Endodermal cell (in vitro differentiated cells): ENCODE measurements around the gene LEMD3. TPM values are rescaled to one million over a fixed set of nuclear protein-coding genes. Genes with fewer than 3 reads are reported as not detected.

Source experiments
- DNase-seq: peaks from one replicate; pipeline ENCODE4 v3.0.0-alpha.2; 2017
- H3K27ac ChIP-seq: 2 replicates; pipeline ENCODE4 v1.5.1; 2013; ENCODE audit warnings: mild to moderate bottlenecking, low read depth, low read length, moderate library complexity
- H3K27me3 ChIP-seq: 2 replicates; pipeline ENCODE4 v1.6.1; 2013; ENCODE audit warnings: mild to moderate bottlenecking, low read length, moderate library complexity; ENCODE audit not compliant: insufficient read depth, control insufficient read depth, poor library complexity, severe bottlenecking
- H3K36me3 ChIP-seq: 2 replicates; pipeline ENCODE4 v1.7.0; 2013; ENCODE audit warnings: mild to moderate bottlenecking, low read length, moderate library complexity; ENCODE audit not compliant: control insufficient read depth, insufficient read depth
- H3K4me1 ChIP-seq: one replicate; pipeline ENCODE4 v1.7.0; 2013; ENCODE audit warnings: low read length; ENCODE audit not compliant: control insufficient read depth, insufficient read depth
- H3K4me3 ChIP-seq: 2 replicates; pipeline ENCODE4 v1.5.1; 2013; ENCODE audit warnings: mild to moderate bottlenecking, low read length, moderate library complexity
- H3K9ac ChIP-seq: 2 replicates; pipeline ENCODE4 v1.6.1; 2013; ENCODE audit warnings: mild to moderate bottlenecking, low read length, moderate library complexity; ENCODE audit not compliant: poor library complexity, severe bottlenecking; ENCODE audit errors: extremely low read depth
- H3K9me3 ChIP-seq: 2 replicates; pipeline ENCODE4 v1.6.1; 2013; ENCODE audit warnings: mild to moderate bottlenecking, low read length, moderate library complexity; ENCODE audit not compliant: control insufficient read depth
- H3K27ac Mint-ChIP-seq: 2 replicates; pipeline ENCODE4 v1.8.0; 2020; ENCODE audit warnings: mixed read lengths
- H3K27me3 Mint-ChIP-seq: 2 replicates; pipeline ENCODE4 v1.8.0; 2021; ENCODE audit warnings: mild to moderate bottlenecking, mixed read lengths; ENCODE audit not compliant: insufficient read depth
- H3K36me3 Mint-ChIP-seq: 2 replicates; pipeline ENCODE4 v1.8.0; 2020; ENCODE audit warnings: low read depth, mixed read lengths
- H3K4me1 Mint-ChIP-seq: 2 replicates; pipeline ENCODE4 v1.8.0; 2020; ENCODE audit warnings: mixed read lengths
- H3K4me3 Mint-ChIP-seq: 2 replicates; pipeline ENCODE4 v1.8.0; 2020; ENCODE audit warnings: mild to moderate bottlenecking, moderate library complexity, mixed read lengths
- H3K9me3 Mint-ChIP-seq: 2 replicates; pipeline ENCODE4 v1.8.0; 2020; ENCODE audit warnings: mild to moderate bottlenecking, mixed read lengths
- CTCF ChIP-seq: fragments of 200-600 bp; sonication (generic); conservative IDR thresholded peaks from 2 replicates; pipeline ENCODE4 v1.5.0; 2021; ENCODE audit warnings: antibody characterized with exemption, mild to moderate bottlenecking
- WGBS, 2 experiments: methylation state at CpG; one replicate each; pipeline versions ENCODE4 v1.1.5 to v1.1.7; 2013; ENCODE audit warnings: missing lambda C conversion rate in 2 of 2, mixed read lengths in 1 of 2; ENCODE audit not compliant: insufficient coverage in 1 of 2, insufficient read length in 1 of 2; 5-methylcytosine and 5-hydroxymethylcytosine counted together
- total RNA-seq, 2 donors: library from RNA; stranded (reverse); fragmentation: NEBNext Ultra II Directional in 1 of 2; extraction: Animal tissue kit (Norgen Biotek cat#: 25700) in 1 of 2; gene quantifications; 2 replicates in 1 of 2; 3 replicates in 1 of 2; pipeline ENCODE4 v1.2.1, GENCODE V29; 2021

Gene LEMD3
- total RNA-seq, 2 donors from 2014 or later, result 35.8 to 37.3 TPM

- Mint-ChIP-seq H3K9me3 (peaks cover 4% of the 10 kb centered on the region), H3K4me1 (peaks cover 13% of the 10 kb centered on the region), H3K4me3 (peak overlapping the region; percentile 96), H3K27me3 (peaks cover 26% of the 10 kb centered on the region), H3K27ac (peak overlapping the region; percentile 100), H3K36me3 (no peaks in the 10 kb centered on the region)
- no peak overlapping the region for H3K27ac ChIP-seq
- peaks cover 11% of the 10 kb centered on the region for H3K36me3 ChIP-seq
- H3K4me1 ChIP-seq, result no peaks in the 10 kb centered on the region
- no peaks in the 10 kb centered on the region for H3K9me3 ChIP-seq
- H3K9ac ChIP-seq, result no peak overlapping the region
- no peak for DNase-seq
- H3K27me3 ChIP-seq, result no peaks in the 10 kb centered on the region
- TF ChIP-seq CTCF, result no peak
- 50 to 56% methylated on average over 9 to 10 of the region's 11 CpGs for WGBS, 2 experiments
- H3K4me3 ChIP-seq, result peak overlapping the region; percentile 94
Observed at GRCh38 chr12:65168681-65169319, 583 bp upstream of the LEMD3 start.

DNA sequence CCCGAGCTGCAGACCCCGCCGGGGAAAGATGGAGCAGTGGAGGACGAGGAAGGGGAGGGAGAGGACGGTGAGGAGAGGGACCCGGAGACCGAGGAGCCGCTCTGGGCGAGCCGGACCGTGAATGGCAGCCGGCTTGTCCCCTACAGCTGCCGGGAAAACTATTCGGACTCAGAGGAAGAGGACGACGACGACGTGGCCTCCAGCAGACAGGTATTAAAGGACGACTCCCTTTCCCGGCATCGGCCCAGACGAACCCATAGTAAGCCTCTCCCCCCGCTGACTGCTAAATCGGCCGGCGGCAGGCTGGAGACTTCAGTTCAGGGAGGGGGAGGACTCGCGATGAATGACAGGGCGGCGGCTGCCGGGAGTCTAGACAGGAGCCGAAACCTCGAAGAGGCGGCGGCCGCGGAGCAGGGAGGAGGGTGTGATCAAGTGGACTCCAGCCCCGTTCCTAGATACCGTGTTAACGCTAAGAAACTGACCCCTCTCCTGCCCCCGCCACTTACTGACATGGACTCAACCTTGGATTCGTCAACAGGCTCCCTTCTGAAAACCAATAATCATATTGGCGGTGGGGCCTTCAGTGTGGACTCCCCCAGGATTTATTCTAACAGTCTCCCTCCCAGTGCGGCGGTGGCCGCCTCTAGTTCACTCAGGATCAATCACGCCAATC lies 962 bp downstream of the LEMD3 start:
- H3K4me3 Mint-ChIP-seq, result peak overlapping the region; percentile 96
- Histone ChIP-seq H3K9ac (peak overlapping the region; percentile 95), H3K9me3 (no peaks in the 10 kb centered on the region), H3K27me3 (no peaks in the 10 kb centered on the region), H3K4me1 (no peaks in the 10 kb centered on the region), H3K4me3 (peak overlapping the region; percentile 94), H3K36me3 (peaks cover 25% of the 10 kb centered on the region), H3K27ac (peak overlapping the region; percentile 93)
- 0 to 2% methylated on average over 30 to 47 of the region's 47 CpGs for WGBS, 2 experiments
- peak overlapping the region; percentile 94 for H3K27ac Mint-ChIP-seq
- no peaks in the 10 kb centered on the region for H3K36me3 Mint-ChIP-seq
- DNase-seq, result peak; percentile 89
- peaks cover 26% of the 10 kb centered on the region for H3K27me3 Mint-ChIP-seq
- peaks cover 13% of the 10 kb centered on the region for H3K4me1 Mint-ChIP-seq
- TF ChIP-seq CTCF, result no peak
- H3K9me3 Mint-ChIP-seq, result peaks cover 4% of the 10 kb centered on the region

GRCh38 chr12:65171073-65171472 lies 1.7 kb downstream of the LEMD3 start:
- Mint-ChIP-seq H3K4me1 (peaks cover 13% of the 10 kb centered on the region), H3K27me3 (peaks cover 22% of the 10 kb centered on the region)
- WGBS, 2 experiments, result 42 to 56% methylated on average over 3 to 8 of the region's 8 CpGs

More at GRCh38 chr12:65171073-65171472, 1.7 kb downstream of the LEMD3 start:
- Mint-ChIP-seq H3K36me3 (no peaks in the 10 kb centered on the region), H3K9me3 (peaks cover 4% of the 10 kb centered on the region), H3K4me3 (peak overlapping the region; percentile 96), H3K27ac (peak overlapping the region; percentile 94)
- DNase-seq, result no peak
- H3K4me1 ChIP-seq, result no peaks in the 10 kb centered on the region
- H3K9ac ChIP-seq, result peak overlapping the region; percentile 95
- H3K27me3 ChIP-seq, result no peaks in the 10 kb centered on the region
- peaks cover 32% of the 10 kb centered on the region for H3K36me3 ChIP-seq
- H3K27ac ChIP-seq, result no peak overlapping the region
- TF ChIP-seq CTCF, result no peak
- H3K4me3 ChIP-seq, result peak overlapping the region; percentile 94
- H3K9me3 ChIP-seq, result no peaks in the 10 kb centered on the region
